Tibial artery (tissue), 4 donors: ENCODE results near the gene PERP.

ENCODE experiments used
- DNase-seq, 2 donors: peaks; one replicate each; pipeline ENCODE4 v3.0.0-alpha.2; 2019
- H3K27ac ChIP-seq, 2 donors: fragments of 200-600 bp; sonication (generic) in 1 of 2; 1 replicate in 1 of 2; 2 replicates in 1 of 2; pipeline ENCODE4 v1.5.1; 2018 to 2019; ENCODE audit warnings: mild to moderate bottlenecking in 1 of 2
- H3K27me3 ChIP-seq, 2 donors: fragments of 200-600 bp; sonication (generic) in 1 of 2; one replicate each; pipeline versions ENCODE4 v1.5.1 to v1.6.0; 2016 to 2019
- H3K36me3 ChIP-seq, 3 donors: fragments of 200-600 bp; sonication (generic) in 2 of 3; one replicate each; pipeline ENCODE4 v1.5.1; 2016 to 2019; ENCODE audit warnings: mild to moderate bottlenecking in 2 of 3
- H3K4me1 ChIP-seq, 4 donors: fragments of 200-600 bp; sonication (generic) in 2 of 4; 1 replicate in 3 of 4; 2 replicates in 1 of 4; pipeline ENCODE4 v1.5.1; 2016 to 2019
- H3K4me3 ChIP-seq, 2 donors: fragments of 200-600 bp; sonication (generic) in 1 of 2; 1 replicate in 1 of 2; 2 replicates in 1 of 2; pipeline ENCODE4 v1.5.1; 2018 to 2019; ENCODE audit warnings: mild to moderate bottlenecking in 2 of 2
- H3K9me3 ChIP-seq, 3 donors: fragments of 200-600 bp; sonication (generic) in 1 of 3; one replicate each; pipeline ENCODE4 v1.5.1; 2016 to 2019
- intact Hi-C: fragments of 100-400 bp; cut with DNase I; formaldehyde crosslinking; loops from one replicate; pipeline ENCODE4 v1.15.0; 2023; ENCODE audit warnings: low total_unique reads
- TF ChIP-seq, protein P1 (sequence below), 2 experiments: fragments of 200-600 bp in 1 of 2; fragments of 450-650 bp in 1 of 2; IDR thresholded peaks; one replicate each; pipeline ENCODE4 v1.5.1; 2017 to 2019; ENCODE audit warnings: antibody characterized with exemption in 2 of 2, mild to moderate bottlenecking in 1 of 2, moderate library complexity in 1 of 2

The PERP gene

GRCh38 chr6:138107078-138107751 lies at the start of gene PERP:
TSS of gene PERP (minus strand) at chr6:138107419. CDS start at chr6:138107340, 79 bp downstream.
- Histone ChIP-seq H3K27me3 (no peaks in the 10 kb centered on the region), H3K4me3 (peak within 1 kb of the TSS; percentile 91 to 95), H3K36me3 (no peaks in the 10 kb centered on the region), H3K4me1 (peaks cover 0 to 28% (median 11%) of the 10 kb centered on the region in 4 donors), H3K9me3 (no peaks in the 10 kb centered on the region), H3K27ac (peak within 1 kb of the TSS; percentile 78 to 80)
- intact Hi-C loops = loop anchor here (5.0 kb wide), 1 partner anchor 105 kb away; no protein-coding TSS in a partner anchor
- peak; percentile 63 to 80 for DNase-seq
- TF ChIP-seq, protein P1, sequence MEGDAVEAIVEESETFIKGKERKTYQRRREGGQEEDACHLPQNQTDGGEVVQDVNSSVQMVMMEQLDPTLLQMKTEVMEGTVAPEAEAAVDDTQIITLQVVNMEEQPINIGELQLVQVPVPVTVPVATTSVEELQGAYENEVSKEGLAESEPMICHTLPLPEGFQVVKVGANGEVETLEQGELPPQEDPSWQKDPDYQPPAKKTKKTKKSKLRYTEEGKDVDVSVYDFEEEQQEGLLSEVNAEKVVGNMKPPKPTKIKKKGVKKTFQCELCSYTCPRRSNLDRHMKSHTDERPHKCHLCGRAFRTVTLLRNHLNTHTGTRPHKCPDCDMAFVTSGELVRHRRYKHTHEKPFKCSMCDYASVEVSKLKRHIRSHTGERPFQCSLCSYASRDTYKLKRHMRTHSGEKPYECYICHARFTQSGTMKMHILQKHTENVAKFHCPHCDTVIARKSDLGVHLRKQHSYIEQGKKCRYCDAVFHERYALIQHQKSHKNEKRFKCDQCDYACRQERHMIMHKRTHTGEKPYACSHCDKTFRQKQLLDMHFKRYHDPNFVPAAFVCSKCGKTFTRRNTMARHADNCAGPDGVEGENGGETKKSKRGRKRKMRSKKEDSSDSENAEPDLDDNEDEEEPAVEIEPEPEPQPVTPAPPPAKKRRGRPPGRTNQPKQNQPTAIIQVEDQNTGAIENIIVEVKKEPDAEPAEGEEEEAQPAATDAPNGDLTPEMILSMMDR (IDR thresholded peaks at IDR 0.05) = no peak

- Histone ChIP-seq H3K27ac (no peak overlapping the region), H3K9me3 (peaks cover 0 to 10% (median 9%) of the 10 kb centered on the region in 3 donors), H3K4me3 (no peak overlapping the region), H3K36me3 (no peaks in the 10 kb centered on the region), H3K27me3 (peaks cover 0 to 7% of the 10 kb centered on the region in 2 donors), H3K4me1 (no peaks in the 10 kb centered on the region)
- DNase-seq = no peak
- intact Hi-C loops = no loop called here
- TF ChIP-seq, protein P1 (IDR thresholded peaks at IDR 0.05) = no peak
Observed at GRCh38 chr6:138155443-138155842, 48.2 kb upstream of the PERP start.

- no peaks in the 10 kb centered on the region for H3K27me3 ChIP-seq
- TF ChIP-seq, protein P1 (IDR thresholded peaks at IDR 0.05) = no peak
- no peak for DNase-seq
- intact Hi-C loops = no loop called here
- no peaks in the 10 kb centered on the region for H3K36me3 ChIP-seq
- no peaks in the 10 kb centered on the region for H3K9me3 ChIP-seq
- no peak overlapping the region for H3K27ac ChIP-seq
- no peak overlapping the region for H3K4me3 ChIP-seq
- no peaks in the 10 kb centered on the region for H3K4me1 ChIP-seq
Observed at GRCh38 chr6:138146544-138146943, 39.3 kb upstream of the PERP start.

- no peaks in the 10 kb centered on the region for H3K9me3 ChIP-seq
- H3K4me1 ChIP-seq = no peaks in the 10 kb centered on the region
- intact Hi-C loops = no loop called here
- H3K4me3 ChIP-seq = no peak overlapping the region
- no peaks in the 10 kb centered on the region for H3K36me3 ChIP-seq
- no peak overlapping the region for H3K27ac ChIP-seq
- no peaks in the 10 kb centered on the region for H3K27me3 ChIP-seq
- no peak for DNase-seq
- TF ChIP-seq, protein P1 (IDR thresholded peaks at IDR 0.05) = no peak
Observed at GRCh38 chr6:138145402-138145801, 38.2 kb upstream of the PERP start.

- no peak overlapping the region for H3K4me3 ChIP-seq
- TF ChIP-seq, protein P1 (IDR thresholded peaks at IDR 0.05) = no peak
- H3K36me3 ChIP-seq = no peaks in the 10 kb centered on the region
- intact Hi-C loops = no loop called here
- H3K9me3 ChIP-seq = no peaks in the 10 kb centered on the region
- no peaks in the 10 kb centered on the region for H3K27me3 ChIP-seq
- DNase-seq = no peak
- H3K4me1 ChIP-seq = no peaks in the 10 kb centered on the region
- H3K27ac ChIP-seq = no peak overlapping the region
Observed at GRCh38 chr6:138142806-138143205, 35.6 kb upstream of the PERP start.
